H54 (cell line): ENCODE data around the gene WNK4.
"Not testable (repeated sequence)": the region's sequence is repeated elsewhere in the genome, so short reads cannot be mapped to it uniquely, and the experiment has no call there.

Experiments used
- DNase-seq: peaks from one replicate; pipeline ENCODE4 v3.0.0; 2011; ENCODE audit warnings: low spot score, mixed read lengths; ENCODE audit not compliant: insufficient read length
- FAIRE-seq: peaks from 3 replicates; lab custom pipeline; 2011; peaks lifted over from hg19 to GRCh38; lab: Jason Lieb, UNC
- POLR2A ChIP-seq: IDR thresholded peaks from 2 replicates; pipeline ENCODE4 v1.6.1; 2011; ENCODE audit warnings: low read depth, mild to moderate bottlenecking, low read length

The WNK4 gene

GRCh38 chr17:42759982-42760651 is 20.3 kb upstream of the WNK4 start:
- no peak for TF ChIP-seq POLR2A
- DNase-seq: no peak
- FAIRE-seq: no peak

- FAIRE-seq: no peak
- no peak for DNase-seq
- no peak for TF ChIP-seq POLR2A
Measured at GRCh38 chr17:42760652-42761581, 19.5 kb upstream of the WNK4 start, which contains the start of gene RAMP2. Gene RAMP2, plus strand, starts transcription at chr17:42761227. Its CDS starts 35 bp downstream, at chr17:42761262.

GRCh38 chr17:42761638-42762037 is 18.8 kb upstream of the WNK4 start:
- no peak for DNase-seq
- no peak for FAIRE-seq
- no peak for TF ChIP-seq POLR2A

GRCh38 chr17:42766124-42766523 is 14.3 kb upstream of the WNK4 start:
- DNase-seq: no peak
- FAIRE-seq: no peak
- TF ChIP-seq POLR2A: no peak

- no peak for TF ChIP-seq POLR2A
- no peak for DNase-seq
- FAIRE-seq: no peak
Measured at GRCh38 chr17:42767512-42767911, 12.9 kb upstream of the WNK4 start.

GRCh38 chr17:42768006-42768405 is 12.4 kb upstream of the WNK4 start:
- not testable (repeated sequence) for DNase-seq, FAIRE-seq

GRCh38 chr17:42769964-42770363 is 10.4 kb upstream of the WNK4 start:
- DNase-seq, FAIRE-seq: not testable (repeated sequence)

- no peak for FAIRE-seq
- TF ChIP-seq POLR2A: no peak
- DNase-seq: no peak
Measured at GRCh38 chr17:42772945-42773289, 7.5 kb upstream of the WNK4 start.

GRCh38 chr17:42773290-42774035 is 6.9 kb upstream of the WNK4 start, which contains the start of gene VPS25:
Gene VPS25, plus strand, starts transcription at chr17:42773449. Its CDS starts 27 bp downstream, at chr17:42773476.
- DNase-seq (peak; percentile 83), FAIRE-seq (no peak)
- peak; percentile 93 for TF ChIP-seq POLR2A

- no peak for TF ChIP-seq POLR2A
- no peak for FAIRE-seq
- DNase-seq: peak; percentile 60
Measured at GRCh38 chr17:42774066-42774745, 6.2 kb upstream of the WNK4 start.

GRCh38 chr17:42775534-42776098 is 4.8 kb upstream of the WNK4 start:
- no peak for DNase-seq
- no peak for TF ChIP-seq POLR2A
- FAIRE-seq: no peak

GRCh38 chr17:42778570-42778969 is 1.8 kb upstream of the WNK4 start:
- TF ChIP-seq POLR2A: no peak
- FAIRE-seq (no peak), DNase-seq (no peak)
